ENCODE data around the gene GRIK4.

GRIK4 gene

DNA sequence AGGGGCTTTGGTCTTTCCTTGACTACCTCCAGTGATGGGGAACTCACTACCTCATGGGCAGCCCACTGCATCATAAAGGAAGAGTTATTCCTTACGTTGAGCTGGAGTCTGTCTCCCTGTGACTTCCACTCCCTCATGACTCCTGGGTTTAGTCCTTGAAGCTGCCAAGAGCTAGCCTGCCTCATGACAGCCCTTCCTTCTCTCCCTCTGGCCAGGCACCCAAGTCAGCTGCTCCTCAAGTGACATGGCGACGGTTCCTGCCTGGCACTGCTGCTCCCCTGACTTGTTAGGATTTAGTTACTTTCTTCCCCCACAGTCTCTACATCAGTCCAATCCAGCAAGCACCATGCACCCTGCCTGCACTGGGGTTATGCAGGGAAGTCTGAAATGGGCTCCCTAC is 316.3 kb downstream of the GRIK4 start:
- TF ChIP-seq, protein P1, sequence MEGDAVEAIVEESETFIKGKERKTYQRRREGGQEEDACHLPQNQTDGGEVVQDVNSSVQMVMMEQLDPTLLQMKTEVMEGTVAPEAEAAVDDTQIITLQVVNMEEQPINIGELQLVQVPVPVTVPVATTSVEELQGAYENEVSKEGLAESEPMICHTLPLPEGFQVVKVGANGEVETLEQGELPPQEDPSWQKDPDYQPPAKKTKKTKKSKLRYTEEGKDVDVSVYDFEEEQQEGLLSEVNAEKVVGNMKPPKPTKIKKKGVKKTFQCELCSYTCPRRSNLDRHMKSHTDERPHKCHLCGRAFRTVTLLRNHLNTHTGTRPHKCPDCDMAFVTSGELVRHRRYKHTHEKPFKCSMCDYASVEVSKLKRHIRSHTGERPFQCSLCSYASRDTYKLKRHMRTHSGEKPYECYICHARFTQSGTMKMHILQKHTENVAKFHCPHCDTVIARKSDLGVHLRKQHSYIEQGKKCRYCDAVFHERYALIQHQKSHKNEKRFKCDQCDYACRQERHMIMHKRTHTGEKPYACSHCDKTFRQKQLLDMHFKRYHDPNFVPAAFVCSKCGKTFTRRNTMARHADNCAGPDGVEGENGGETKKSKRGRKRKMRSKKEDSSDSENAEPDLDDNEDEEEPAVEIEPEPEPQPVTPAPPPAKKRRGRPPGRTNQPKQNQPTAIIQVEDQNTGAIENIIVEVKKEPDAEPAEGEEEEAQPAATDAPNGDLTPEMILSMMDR (IDR thresholded peaks at IDR 0.05; ENCODE audit: low read depth, low read length) = no peak
- no peak for DNase-seq (ENCODE audit: low read depth in 2 of 2)
- no peak overlapping the region for H3K4me3 ChIP-seq (replicated peaks in 1 of 2; ENCODE audit: low read depth in 2 of 2, low read length in 2 of 2)

DNA sequence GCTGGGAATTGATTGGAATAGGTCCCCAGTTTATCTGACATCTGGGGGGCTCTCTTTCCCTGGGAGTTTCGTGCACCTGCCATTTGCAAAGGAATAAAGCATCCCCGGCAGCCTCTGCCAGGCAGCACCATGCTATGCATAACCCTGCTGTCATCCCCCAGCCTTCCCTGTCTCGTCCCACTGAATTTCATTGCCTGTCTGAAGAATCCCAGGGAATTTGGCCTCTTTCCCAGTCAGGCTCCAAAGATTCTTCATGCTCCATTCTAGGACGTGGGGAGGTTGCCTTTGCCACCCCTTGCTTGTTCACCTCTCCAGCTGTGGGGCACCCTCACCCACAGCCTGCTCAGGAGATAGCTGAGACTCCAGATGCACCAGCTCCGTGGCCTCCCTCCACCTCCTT is 317.3 kb downstream of the GRIK4 start:
- TF ChIP-seq, protein P1 (IDR thresholded peaks at IDR 0.05; ENCODE audit: low read depth, low read length) = no peak
- no peak for DNase-seq (ENCODE audit: low read depth in 2 of 2)

DNA sequence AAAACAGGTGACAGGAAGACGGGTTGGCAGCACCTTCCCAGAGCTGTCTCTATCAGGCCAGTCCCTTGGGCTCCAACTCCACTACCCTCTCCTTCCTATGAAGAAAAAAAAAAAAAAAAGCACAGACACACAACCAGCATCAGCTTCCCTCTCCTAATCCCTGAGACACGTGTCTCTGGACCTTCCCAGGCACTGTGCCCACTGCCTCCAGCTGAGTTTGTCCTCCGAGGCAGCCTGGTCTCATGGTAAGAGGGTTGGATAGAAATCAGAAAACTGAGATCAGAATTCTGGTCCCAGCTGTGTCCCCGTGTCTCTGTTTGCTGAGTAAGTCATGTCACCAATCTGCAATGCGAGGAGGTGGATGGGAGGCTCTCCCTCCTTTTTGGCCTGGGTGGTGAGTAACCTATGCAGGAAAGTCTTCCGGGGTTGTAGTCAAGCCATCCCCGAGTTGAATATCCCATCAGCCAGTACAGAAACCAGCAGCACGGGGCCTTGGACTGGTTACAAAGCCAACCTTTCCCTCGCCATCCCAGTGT is 318.6 kb downstream of the GRIK4 start:
- H3K4me3 ChIP-seq (replicated peaks in 1 of 2; ENCODE audit: low read depth in 2 of 2, low read length in 2 of 2) = no peak overlapping the region
- TF ChIP-seq, protein P1 (IDR thresholded peaks at IDR 0.05; ENCODE audit: low read depth, low read length) = no peak
- DNase-seq (ENCODE audit: low read depth in 2 of 2) = no peak

More for the DNA sequence above, 317.3 kb downstream of the GRIK4 start:
- no peak overlapping the region for H3K4me3 ChIP-seq (replicated peaks in 1 of 2; ENCODE audit: low read depth in 2 of 2, low read length in 2 of 2)

DNA sequence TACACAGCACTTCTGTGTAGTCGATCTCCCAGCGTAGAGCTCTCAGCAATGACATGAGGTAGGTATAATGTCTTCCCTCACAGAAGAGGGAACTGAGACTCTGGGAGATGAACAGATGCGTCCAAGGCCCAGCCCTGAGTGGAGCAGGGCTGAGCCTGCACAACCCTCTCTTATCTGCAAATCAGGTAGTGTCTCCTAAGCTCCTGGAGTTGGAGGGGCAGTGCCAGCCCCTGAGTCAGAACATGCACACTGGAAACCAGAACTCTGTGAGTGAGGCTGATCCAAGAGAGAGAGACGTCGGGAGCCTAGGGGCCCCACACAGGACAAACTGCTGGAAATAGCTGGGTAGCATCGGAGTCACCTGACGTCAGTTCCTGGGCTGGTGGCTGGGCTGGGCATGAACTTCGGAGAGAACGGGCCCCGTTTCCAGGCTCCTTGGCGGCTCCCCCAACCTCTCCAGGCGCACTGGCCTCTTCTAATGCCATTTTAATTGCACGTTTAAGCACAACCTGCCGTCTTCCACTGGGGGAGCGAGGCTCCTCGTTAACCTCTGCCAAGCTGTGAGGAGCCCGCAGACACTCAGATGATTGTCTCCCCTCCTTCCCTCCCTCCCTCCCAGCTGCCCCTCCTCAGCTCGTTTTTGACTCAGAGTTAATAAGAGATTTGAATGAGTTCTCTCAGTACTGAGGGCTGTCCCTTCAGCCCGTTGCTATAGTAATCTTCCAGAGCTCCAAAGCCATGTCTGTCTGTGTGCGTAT is 321.1 kb downstream of the GRIK4 start:
- no peak for DNase-seq (ENCODE audit: low read depth in 2 of 2)
- TF ChIP-seq, protein P1 (IDR thresholded peaks at IDR 0.05; ENCODE audit: low read depth, low read length) = no peak
- H3K4me3 ChIP-seq (replicated peaks in 1 of 2; ENCODE audit: low read depth in 2 of 2, low read length in 2 of 2) = no peak overlapping the region

DNA sequence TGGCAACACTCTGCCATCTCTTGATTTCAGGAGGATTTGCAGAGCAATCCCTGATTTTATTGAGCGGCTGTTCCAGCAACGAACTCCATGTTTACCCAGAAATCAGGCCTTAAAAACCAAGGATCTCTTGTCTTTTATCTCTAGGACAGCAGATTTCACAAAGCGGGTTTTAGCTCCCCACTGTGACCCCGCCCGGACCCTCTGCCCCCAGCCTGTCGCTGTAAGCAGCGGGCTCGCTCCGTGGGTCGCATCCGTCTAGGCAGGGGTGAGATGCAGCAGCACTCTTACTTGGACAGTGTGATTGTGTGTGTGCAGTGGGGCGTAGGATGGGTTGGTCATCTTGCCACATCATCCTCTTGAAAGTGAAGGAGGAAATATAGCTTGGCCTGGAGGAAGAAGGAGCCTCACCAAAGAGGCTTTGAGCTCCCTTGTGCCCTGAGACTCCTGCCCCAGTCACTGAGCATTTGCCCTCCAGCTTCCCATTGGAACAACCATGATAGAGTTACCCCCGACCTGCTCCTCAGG is 323.2 kb downstream of the GRIK4 start:
- DNase-seq (ENCODE audit: low read depth in 2 of 2) = no peak
- H3K4me3 ChIP-seq (replicated peaks in 1 of 2; ENCODE audit: low read depth in 2 of 2, low read length in 2 of 2) = no peak overlapping the region
- TF ChIP-seq, protein P1 (IDR thresholded peaks at IDR 0.05; ENCODE audit: low read depth, low read length) = no peak

DNA sequence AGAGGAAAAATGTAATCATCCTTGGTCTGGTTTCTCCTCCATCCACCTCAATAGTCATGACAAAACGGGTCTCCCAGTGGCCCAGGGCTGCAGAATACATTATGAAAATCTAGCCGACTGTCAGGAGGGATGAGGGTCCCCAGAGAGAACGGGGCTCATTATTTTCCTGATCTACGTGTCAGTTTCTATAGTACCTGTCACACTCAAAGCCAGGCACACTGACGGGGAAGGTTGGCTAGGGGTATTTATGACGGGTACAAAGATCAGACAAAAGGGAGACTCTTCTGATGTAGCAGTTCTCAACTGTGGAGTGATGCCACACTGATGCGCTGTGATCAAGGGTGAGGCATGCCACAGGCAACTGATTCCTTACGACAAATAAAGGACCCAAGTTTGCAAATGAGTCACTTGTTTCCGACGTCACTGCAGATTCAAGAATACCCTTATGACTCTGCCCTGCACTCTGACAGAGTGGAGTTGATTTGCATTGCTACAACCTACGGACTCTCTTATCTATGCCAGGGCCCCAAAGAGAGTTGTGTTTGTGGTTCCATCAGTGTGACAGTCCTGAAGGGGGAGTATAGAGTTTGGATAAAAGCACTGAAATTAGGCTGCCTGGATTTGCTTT is 324.2 kb downstream of the GRIK4 start:
- TF ChIP-seq, protein P1 (IDR thresholded peaks at IDR 0.05; ENCODE audit: low read depth, low read length) = no peak
- DNase-seq (ENCODE audit: low read depth in 2 of 2) = no peak
- no peak overlapping the region for H3K4me3 ChIP-seq (replicated peaks in 1 of 2; ENCODE audit: low read depth in 2 of 2, low read length in 2 of 2)

Measured in cardiac fibroblast (primary cell).